ENCODE results near the gene ATOSB. TPM values are rescaled to one million over a fixed set of nuclear protein-coding genes. Genes with fewer than 3 reads are reported as not detected.

Gene ATOSB
- total and polyA plus RNA-seq, 9 of the 15 experiments (the other 6 are each of a cell fraction or from before 2014, with no cell fraction given) = 0.45 to 8.0 (median 4.2) TPM

- peak; percentile 94 for TF ChIP-seq ZHX1 (conservative IDR thresholded peaks at IDR 0.05; ENCODE audit: low read length)
- TF ChIP-seq ARID1B (IDR thresholded peaks at IDR 0.05) = 0 out of 2 replicates have a peak, but pooled peaks have one; percentile 19
- TF ChIP-seq HDAC3 (IDR thresholded peaks at IDR 0.05; ENCODE audit: borderline replicate concordance, partially characterized antibody) = no peak
- peak; percentile 100 for TF ChIP-seq VEZF1 (CRISPR knock-in tag; IDR thresholded peaks at IDR 0.05)
- no peak for TF ChIP-seq FOXP1 (CRISPR knock-in tag; IDR thresholded peaks at IDR 0.05)
- 0 out of 2 replicates have a peak, but pooled peaks have one; percentile 42 for TF ChIP-seq PTBP1 (IDR thresholded peaks at IDR 0.05; ENCODE audit: low read depth, low read length)
- TF ChIP-seq MEF2A (IDR thresholded peaks at IDR 0.05; ENCODE audit: control insufficient read depth, low read depth, low read length) = no peak
- TF ChIP-seq TRIM28 (IDR thresholded peaks at IDR 0.05) = no peak
- TF ChIP-seq ZNF316 (IDR thresholded peaks at IDR 0.05) = no peak
- peak; percentile 42; the same call in 1 of the 2 replicates for TF ChIP-seq SOX6 (IDR thresholded peaks at IDR 0.05)
- no peak for TF ChIP-seq HMG20B (CRISPR knock-in tag; IDR thresholded peaks at IDR 0.05)
- peak; percentile 69; the same call in 1 of the 2 replicates for TF ChIP-seq ETV5 (CRISPR knock-in tag; IDR thresholded peaks at IDR 0.05; ENCODE audit: low read depth)
- no peak for TF ChIP-seq ZNF12 (CRISPR knock-in tag; IDR thresholded peaks at IDR 0.05)
- TF ChIP-seq CBX8 (IDR thresholded peaks at IDR 0.05; ENCODE audit: borderline replicate concordance, extremely low read depth, low read depth, low read length, poor library complexity, severe bottlenecking) = no peak
- no peak for TF ChIP-seq ZNF551 (CRISPR knock-in tag; IDR thresholded peaks at IDR 0.05)
- TF ChIP-seq BCOR (IDR thresholded peaks at IDR 0.05) = no peak
- TF ChIP-seq KLF1 (tag; IDR thresholded peaks at IDR 0.05) = no peak
- peak; percentile 41 to 89 (median 84) for TF ChIP-seq YY1 (IDR thresholded peaks at IDR 0.05; ENCODE audit: borderline replicate concordance in 1 of 3, control insufficient read depth in 1 of 3, extremely low read depth in 1 of 3, insufficient read depth in 3 of 3, insufficient read length in 1 of 3, insufficient replicate concordance in 2 of 3, low read depth in 1 of 3, low read length in 2 of 3)
- TF ChIP-seq MEF2D (tag; conservative IDR thresholded peaks at IDR 0.05; ENCODE audit: low read depth) = no peak; the same call in 1 of the 2 replicates
- TF ChIP-seq, protein P1, sequence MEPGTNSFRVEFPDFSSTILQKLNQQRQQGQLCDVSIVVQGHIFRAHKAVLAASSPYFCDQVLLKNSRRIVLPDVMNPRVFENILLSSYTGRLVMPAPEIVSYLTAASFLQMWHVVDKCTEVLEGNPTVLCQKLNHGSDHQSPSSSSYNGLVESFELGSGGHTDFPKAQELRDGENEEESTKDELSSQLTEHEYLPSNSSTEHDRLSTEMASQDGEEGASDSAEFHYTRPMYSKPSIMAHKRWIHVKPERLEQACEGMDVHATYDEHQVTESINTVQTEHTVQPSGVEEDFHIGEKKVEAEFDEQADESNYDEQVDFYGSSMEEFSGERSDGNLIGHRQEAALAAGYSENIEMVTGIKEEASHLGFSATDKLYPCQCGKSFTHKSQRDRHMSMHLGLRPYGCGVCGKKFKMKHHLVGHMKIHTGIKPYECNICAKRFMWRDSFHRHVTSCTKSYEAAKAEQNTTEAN (CRISPR knock-in tag; IDR thresholded peaks at IDR 0.05) = no peak
- TF ChIP-seq CBFB (CRISPR knock-in tag; IDR thresholded peaks at IDR 0.05) = no peak
These were observed 12.6 kb downstream of the ATOSB start, which contains the start of gene STOML2 (continued) for GRCh38 chr9:35102769-35103659.
